Upper lobe of right lung (tissue), 1 donor: Measurements from ENCODE around the gene DQX1. TPM values are rescaled to one million over a fixed set of nuclear protein-coding genes. Genes with fewer than 3 reads are reported as not detected.

Experiments
- ATAC-seq: fragments of 200-7000 bp; cut with Tn5 transposase; one replicate; pipeline ENCODE4 v1.9.1; 2020; ENCODE audit warnings: mild to moderate bottlenecking, moderate library complexity
- DNase-seq: peaks from one replicate; pipeline ENCODE4 v3.0.0-alpha.2; 2020
- H3K27ac ChIP-seq: fragments of 200-600 bp; one replicate; pipeline ENCODE4 v1.8.0; 2022
- H3K27me3 ChIP-seq: fragments of 200-600 bp; one replicate; pipeline ENCODE4 v1.8.0; 2022; ENCODE audit warnings: mild to moderate bottlenecking
- H3K36me3 ChIP-seq: fragments of 200-600 bp; one replicate; pipeline ENCODE4 v1.8.0; 2022
- H3K4me1 ChIP-seq: fragments of 200-600 bp; one replicate; pipeline ENCODE4 v1.8.0; 2022
- H3K4me3 ChIP-seq: fragments of 200-600 bp; one replicate; pipeline ENCODE4 v1.8.0; 2022; ENCODE audit warnings: mild to moderate bottlenecking
- H3K9me3 ChIP-seq: fragments of 200-600 bp; one replicate; pipeline ENCODE4 v1.8.0; 2022
- intact Hi-C: fragments of 100-400 bp; cut with DNase I; formaldehyde crosslinking; loops from one replicate; pipeline ENCODE4 v1.11.0; 2022
- total RNA-seq: library from RNA; stranded (reverse); fragmentation: NEBNext Ultra II Directional; extraction: Animal tissue kit (Norgen Biotek cat#: 25700); gene quantifications from one replicate; pipeline ENCODE4 v1.2.1, GENCODE V29; 2021
- TF ChIP-seq, protein P1 (sequence below): fragments of 200-600 bp; IDR thresholded peaks from one replicate; pipeline ENCODE4 v1.8.0; 2022; ENCODE audit warnings: antibody characterized with exemption
- donor health status: DM: no; HTN: yes; CAD: no; lungs with severe emphysema.

The DQX1 gene
- total RNA-seq, 1 donor from 2014 or later = not detected

DNA sequence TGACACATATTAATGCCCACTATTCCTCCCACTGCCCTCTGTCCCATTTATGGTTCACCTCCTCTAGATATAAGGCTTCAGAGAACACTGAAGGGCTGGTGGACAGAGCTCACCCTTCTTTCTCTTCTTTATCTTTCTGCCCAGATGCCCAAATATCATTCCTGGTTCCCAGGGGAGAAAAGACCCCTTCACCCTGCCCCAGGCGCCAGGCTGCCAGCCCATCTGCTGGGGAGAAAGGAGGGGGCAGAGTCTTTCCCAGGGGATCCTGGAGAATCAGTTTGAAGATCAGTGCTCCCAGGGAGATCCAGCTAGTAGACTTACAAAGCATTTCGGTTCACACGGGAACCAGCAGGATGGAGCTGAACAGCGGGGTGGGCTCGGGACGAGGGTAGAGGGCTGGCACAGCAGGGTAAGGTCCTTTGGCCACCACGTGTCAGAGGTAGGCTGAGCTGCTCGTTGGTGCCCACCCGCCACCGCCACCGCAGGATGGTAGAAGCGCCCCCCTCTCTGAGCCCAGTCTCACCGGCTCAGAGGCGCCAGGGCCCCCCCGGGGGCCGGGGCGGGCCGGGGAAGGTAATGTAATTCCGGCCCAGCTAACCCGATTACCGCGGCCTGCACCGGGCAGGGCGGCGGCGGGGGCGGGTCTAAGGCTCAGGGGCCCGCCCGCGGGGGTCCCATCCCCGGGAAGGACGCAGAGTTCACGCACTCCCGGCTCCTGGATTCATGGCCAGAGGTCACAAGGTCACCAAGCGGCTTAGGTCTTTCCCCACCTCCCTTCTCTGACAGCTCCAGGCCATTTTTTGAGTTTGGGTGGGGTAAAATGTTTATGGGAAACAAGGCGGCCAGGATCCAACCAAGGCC, 13.1 kb downstream of the DQX1 start:
- Histone ChIP-seq H3K27ac (no peak overlapping the region), H3K4me1 (peaks cover 17% of the 10 kb centered on the region), H3K9me3 (no peaks in the 10 kb centered on the region), H3K4me3 (no peak overlapping the region), H3K36me3 (no peaks in the 10 kb centered on the region), H3K27me3 (peaks cover 76% of the 10 kb centered on the region)
- intact Hi-C loops = no loop called here
- TF ChIP-seq, protein P1, sequence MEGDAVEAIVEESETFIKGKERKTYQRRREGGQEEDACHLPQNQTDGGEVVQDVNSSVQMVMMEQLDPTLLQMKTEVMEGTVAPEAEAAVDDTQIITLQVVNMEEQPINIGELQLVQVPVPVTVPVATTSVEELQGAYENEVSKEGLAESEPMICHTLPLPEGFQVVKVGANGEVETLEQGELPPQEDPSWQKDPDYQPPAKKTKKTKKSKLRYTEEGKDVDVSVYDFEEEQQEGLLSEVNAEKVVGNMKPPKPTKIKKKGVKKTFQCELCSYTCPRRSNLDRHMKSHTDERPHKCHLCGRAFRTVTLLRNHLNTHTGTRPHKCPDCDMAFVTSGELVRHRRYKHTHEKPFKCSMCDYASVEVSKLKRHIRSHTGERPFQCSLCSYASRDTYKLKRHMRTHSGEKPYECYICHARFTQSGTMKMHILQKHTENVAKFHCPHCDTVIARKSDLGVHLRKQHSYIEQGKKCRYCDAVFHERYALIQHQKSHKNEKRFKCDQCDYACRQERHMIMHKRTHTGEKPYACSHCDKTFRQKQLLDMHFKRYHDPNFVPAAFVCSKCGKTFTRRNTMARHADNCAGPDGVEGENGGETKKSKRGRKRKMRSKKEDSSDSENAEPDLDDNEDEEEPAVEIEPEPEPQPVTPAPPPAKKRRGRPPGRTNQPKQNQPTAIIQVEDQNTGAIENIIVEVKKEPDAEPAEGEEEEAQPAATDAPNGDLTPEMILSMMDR = no peak
- no peak for DNase-seq
- no peak for ATAC-seq

DNA sequence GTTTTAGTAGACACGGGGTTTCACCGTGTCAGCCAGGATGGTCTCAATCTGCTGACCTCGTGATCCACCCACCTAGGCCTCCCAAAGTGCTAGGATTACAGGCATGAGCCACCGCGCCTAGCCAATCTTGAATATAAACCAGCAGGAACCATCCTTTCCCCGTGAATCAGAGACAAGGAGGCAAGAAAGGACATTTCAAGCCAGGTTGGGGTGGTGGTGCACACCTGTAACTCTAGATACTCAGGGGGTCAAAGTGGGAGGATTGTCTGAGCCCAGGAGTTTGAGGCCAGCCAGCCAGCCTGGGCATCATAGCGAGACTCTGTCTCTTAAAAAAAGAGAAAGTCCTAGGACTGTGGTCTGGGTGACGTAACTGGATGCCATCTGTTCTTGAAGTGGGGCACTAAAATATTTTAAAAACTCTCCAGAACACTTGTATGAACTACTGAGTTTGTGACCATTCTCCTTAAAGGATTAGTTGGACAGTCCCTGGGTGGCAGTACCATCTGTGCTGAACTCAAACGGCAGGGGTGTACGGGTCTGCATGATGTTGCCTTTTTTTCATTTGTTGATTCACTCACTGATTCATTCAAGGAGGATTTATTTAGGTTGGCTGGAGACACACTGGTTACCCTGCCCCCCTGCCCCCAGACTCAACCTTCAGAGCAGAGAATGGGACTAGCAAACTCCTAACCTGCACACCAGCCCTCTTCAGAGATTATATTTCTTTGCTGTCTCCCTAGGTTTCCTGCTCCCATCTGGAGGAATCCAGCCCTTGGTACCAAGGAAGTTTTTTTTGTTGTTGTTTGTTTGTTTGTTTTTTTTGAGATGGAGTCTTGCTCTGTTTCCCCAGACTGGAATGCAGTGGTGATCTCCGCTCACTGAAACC, 14.7 kb downstream of the DQX1 start:
- ATAC-seq (no peak), DNase-seq (no peak)
- no peak overlapping the region for H3K27ac ChIP-seq
- intact Hi-C loops = no loop called here
- TF ChIP-seq, protein P1 = no peak
- no peaks in the 10 kb centered on the region for H3K9me3 ChIP-seq
- peaks cover 22% of the 10 kb centered on the region for H3K4me1 ChIP-seq
- H3K27me3 ChIP-seq = peaks cover 60% of the 10 kb centered on the region
- H3K36me3 ChIP-seq = no peaks in the 10 kb centered on the region
- no peak overlapping the region for H3K4me3 ChIP-seq

DNA sequence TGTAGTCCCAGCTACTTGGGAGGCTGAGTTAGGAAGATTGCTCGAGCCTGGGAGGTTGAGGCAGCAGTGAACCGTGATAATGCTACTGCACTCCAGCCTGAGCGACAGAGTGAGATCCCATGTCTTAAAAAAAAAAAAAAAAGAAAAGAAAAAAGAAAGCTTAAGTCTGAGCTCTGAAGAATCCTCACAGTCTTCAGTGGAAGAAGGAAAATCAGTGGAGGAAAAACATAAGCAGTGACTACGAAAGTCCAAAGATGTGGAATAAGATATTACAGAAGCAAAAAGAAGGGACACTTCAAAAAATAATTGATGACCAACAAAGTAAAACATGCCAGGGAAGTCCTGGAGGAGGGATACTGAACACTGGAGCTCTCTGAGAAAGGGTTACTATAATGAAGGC, 15.8 kb downstream of the DQX1 start:
- ATAC-seq (no peak), DNase-seq (no peak)
- H3K36me3 ChIP-seq = peaks cover 9% of the 10 kb centered on the region
- H3K27me3 ChIP-seq = peaks cover 49% of the 10 kb centered on the region
- no peak overlapping the region for H3K27ac ChIP-seq
- TF ChIP-seq, protein P1 = no peak
- H3K9me3 ChIP-seq = no peaks in the 10 kb centered on the region
- peaks cover 22% of the 10 kb centered on the region for H3K4me1 ChIP-seq
- intact Hi-C loops = no loop called here
- no peak overlapping the region for H3K4me3 ChIP-seq

DNA sequence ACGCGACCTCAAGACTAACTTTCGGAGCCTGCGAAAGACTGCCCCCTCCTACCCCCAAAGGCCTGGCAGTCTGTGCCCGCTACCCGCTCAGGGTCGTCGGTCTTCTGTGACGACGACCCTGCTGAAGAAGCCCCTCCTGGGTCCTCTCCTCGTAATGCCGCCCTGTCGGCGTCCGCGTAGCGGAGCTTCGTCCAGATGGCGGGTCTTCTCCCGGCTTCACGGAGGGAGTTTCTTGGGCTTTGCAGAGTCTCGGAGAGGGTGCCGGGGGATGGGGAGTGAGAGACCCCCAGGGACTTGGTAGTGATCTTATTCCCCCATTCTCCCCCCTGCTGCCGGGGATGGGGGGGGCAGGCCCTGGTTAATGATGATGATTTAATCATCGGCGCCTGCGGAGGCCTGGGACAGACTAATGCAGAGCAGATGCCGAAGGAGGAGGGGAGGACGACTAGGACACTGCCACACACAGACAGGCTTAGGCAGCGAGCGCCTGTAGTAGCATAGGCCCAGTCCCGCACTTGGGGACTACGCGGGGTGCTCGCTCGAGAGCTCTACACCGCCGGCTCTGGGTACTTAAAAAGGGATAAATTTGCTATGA, 18.0 kb downstream of the DQX1 start:
- TF ChIP-seq, protein P1 = no peak
- intact Hi-C loops = no loop called here
- H3K4me1 ChIP-seq = peaks cover 32% of the 10 kb centered on the region
- ATAC-seq (peak; percentile 1), DNase-seq (peak; percentile 69)
- H3K27me3 ChIP-seq = peaks cover 27% of the 10 kb centered on the region
- peak overlapping the region; percentile 84 for H3K4me3 ChIP-seq
- H3K9me3 ChIP-seq = no peaks in the 10 kb centered on the region
- peak overlapping the region; percentile 99 for H3K27ac ChIP-seq
- peaks cover 14% of the 10 kb centered on the region for H3K36me3 ChIP-seq

DNA sequence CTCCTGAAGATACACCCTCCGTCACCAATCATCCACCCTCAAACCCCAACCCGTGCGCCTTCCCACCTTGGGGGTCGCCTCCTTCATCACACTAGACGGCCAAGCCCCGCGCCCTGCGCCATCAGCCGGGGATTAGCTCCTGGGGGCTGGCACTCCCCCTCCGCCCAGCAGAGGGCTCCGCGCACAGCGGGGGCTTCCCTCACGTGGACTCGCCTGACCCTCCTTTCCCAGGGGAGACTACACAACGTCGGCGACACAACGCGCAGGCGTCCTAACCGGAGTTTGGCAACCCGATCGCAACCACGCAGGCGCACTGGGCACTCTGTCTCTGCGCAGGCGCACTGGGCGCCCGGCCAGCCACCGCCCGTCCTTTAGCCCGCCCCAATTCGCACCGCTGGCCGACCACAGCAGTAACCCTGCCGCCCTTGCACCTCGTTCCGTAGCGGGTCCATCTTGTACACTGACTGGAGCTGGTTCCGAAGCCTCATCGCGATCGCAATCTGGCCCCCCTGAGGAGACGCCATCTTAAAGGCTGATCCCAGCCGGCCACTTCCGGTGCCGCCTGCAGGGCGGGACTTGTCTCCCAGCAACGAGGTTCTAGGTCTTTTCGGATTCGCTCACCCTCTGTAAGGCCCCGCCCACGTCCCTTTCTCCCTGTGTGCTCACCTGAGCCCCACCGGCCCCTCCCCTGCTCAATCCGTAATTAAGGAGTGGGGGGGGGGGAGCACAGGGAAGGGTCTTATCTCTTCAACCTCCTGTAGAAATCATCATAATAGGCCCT, 18.7 kb downstream of the DQX1 start, which contains the start of gene PCGF1:
Gene PCGF1, minus strand, starts transcription at position 551 of the 781 bp plus-strand sequence. Its CDS starts 27 bp downstream, at position 524.
- peaks cover 20% of the 10 kb centered on the region for H3K27me3 ChIP-seq
- TF ChIP-seq, protein P1 = peak; percentile 40
- peaks cover 35% of the 10 kb centered on the region for H3K4me1 ChIP-seq
- ATAC-seq = peak; percentile 93
- peak within 1 kb of the TSS; percentile 99 for H3K27ac ChIP-seq
- intact Hi-C loops = no loop called here
- peaks cover 14% of the 10 kb centered on the region for H3K36me3 ChIP-seq
- H3K4me3 ChIP-seq = peak within 1 kb of the TSS; percentile 84
- no peaks in the 10 kb centered on the region for H3K9me3 ChIP-seq
- DNase-seq = peak; percentile 100
